ENCODE measurements around the gene TGFBR1. TPM values are rescaled to one million over a fixed set of nuclear protein-coding genes. Genes with fewer than 3 reads are reported as not detected.

Gene TGFBR1
- total and polyA plus RNA-seq, 2 donors (not counting 3 experiments of a cell fraction or from before 2014, with no cell fraction given): 5.8 to 18.6 TPM

- intact Hi-C loops (cut with micrococcal nuclease): loop anchor here (1.0 kb wide), 1 partner anchor 158 kb away; no protein-coding TSS in a partner anchor
- no peak for TF ChIP-seq POLR2A (IDR thresholded peaks at IDR 0.05; ENCODE audit: low read depth, low read length)
- TF ChIP-seq MAX (IDR thresholded peaks at IDR 0.05; ENCODE audit: insufficient read depth, insufficient read length): no peak
- no peak for TF ChIP-seq GATA2 (IDR thresholded peaks at IDR 0.05; ENCODE audit: insufficient read depth, insufficient read length, low read depth, low read length)
- TF ChIP-seq EZH2 (IDR thresholded peaks at IDR 0.05; ENCODE audit: borderline replicate concordance, low read depth, low read length, severe bottlenecking): no peak
- no peak for TF ChIP-seq CTCF (IDR thresholded peaks at IDR 0.05; ENCODE audit: extremely low read depth in 1 of 2, insufficient read depth in 1 of 2, low read depth in 1 of 2, low read length in 2 of 2)
- no peak for TF ChIP-seq FOS (IDR thresholded peaks at IDR 0.05; ENCODE audit: borderline replicate concordance, insufficient read depth, low read length)
- TF ChIP-seq POLR2AphosphoS5 (IDR thresholded peaks at IDR 0.05; ENCODE audit: insufficient read depth, low read depth, low read length): no peak
- TF ChIP-seq JUN (IDR thresholded peaks at IDR 0.05; ENCODE audit: borderline replicate concordance, insufficient read depth, insufficient read length, low read depth): no peak
- no peak for TF ChIP-seq MYC (IDR thresholded peaks at IDR 0.05; ENCODE audit: low read depth, low read length)
- no peaks in the 10 kb centered on the region for H3K9me3 ChIP-seq (replicated peaks; ENCODE audit: control insufficient read depth, insufficient read depth, low read length)
- no peak overlapping the region for H3K4me2 ChIP-seq (ENCODE audit: insufficient read depth, low read length)
- dilution Hi-C loops (cut with MboI; ENCODE audit: extremely low pct_ligation_motif_present, low sequenced_read_pairs): no loop called here
- no peaks in the 10 kb centered on the region for H3K9me1 ChIP-seq (replicated peaks; ENCODE audit: control insufficient read depth, extremely low read depth, insufficient read depth, low read length)
- H3K27ac ChIP-seq (ENCODE audit: insufficient read depth, low read depth, low read length): no peak overlapping the region
- H4K20me1 ChIP-seq (replicated peaks; ENCODE audit: control insufficient read depth, extremely low read depth, insufficient read depth, low read length): no peaks in the 10 kb centered on the region
- BruUV-seq (replicated peaks): no TSS peak
- FAIRE-seq (no peak), DNase-seq (ENCODE audit: low read depth, low spot score) (no peak)
- H3K4me3 ChIP-seq (replicated peaks in 1 of 3; ENCODE audit: insufficient read depth in 1 of 3, low read depth in 1 of 3, low read length in 3 of 3): no peak overlapping the region
- no peaks in the 10 kb centered on the region for H3K36me3 ChIP-seq (ENCODE audit: control insufficient read depth in 2 of 2, extremely low read depth in 1 of 2, insufficient read depth in 2 of 2, low read length in 2 of 2)
- no peaks in the 10 kb centered on the region for H3K79me2 ChIP-seq (ENCODE audit: control insufficient read depth, insufficient read depth, low read length)
- ChIA-PET POLR2A (no interaction called here), CTCF (no interaction called here)
- no peak overlapping the region for H2AFZ ChIP-seq (ENCODE audit: low read depth, low read length)
- H3K4me1 ChIP-seq (ENCODE audit: control insufficient read depth, extremely low read depth, insufficient read depth, low read length): peaks cover 3% of the 10 kb centered on the region
- H3K9ac ChIP-seq (replicated peaks; ENCODE audit: extremely low read depth, insufficient read depth, low read length): no peak overlapping the region
- peaks cover 6 to 16% of the 10 kb centered on the region in 2 experiments for H3K27me3 ChIP-seq (ENCODE audit: control insufficient read depth in 2 of 2, insufficient read depth in 2 of 2, low read length in 2 of 2)
These were observed 53.7 kb downstream of the TGFBR1 start for GRCh38 chr9:99158629-99159028.
